AG04450 (cell line): Measurements from ENCODE around the gene ACOXL. TPM values are rescaled to one million over a fixed set of nuclear protein-coding genes. Genes with fewer than 3 reads are reported as not detected.

ENCODE experiments used
- CTCF ChIA-PET: fragments of 300-600, 350-600 bp; formaldehyde crosslinking; extraction: SDS; loops from one replicate; lab custom pipeline; 2022; ENCODE audit warnings: antibody characterized with exemption, inconsistent platforms; lab: Charles Lee
- POLR2A ChIA-PET: fragments of 350-600 bp; formaldehyde crosslinking; extraction: SDS; loops from one replicate; lab custom pipeline; 2021; ENCODE audit warnings: antibody characterized with exemption, inconsistent platforms; lab: Yijun Ruan, JAX
- DNase-seq: peaks from one replicate; pipeline ENCODE4 v3.0.0-alpha.2; 2011; ENCODE audit warnings: low read depth, low spot score
- H3K27ac ChIP-seq: one replicate; pipeline ENCODE4 v1.5.1; 2012; ENCODE audit warnings: low read depth, low read length, control low read depth
- H3K27me3 ChIP-seq: one replicate; pipeline ENCODE4 v1.6.0; 2012; ENCODE audit warnings: low read length; ENCODE audit not compliant: control insufficient read depth, insufficient read depth
- H3K4me3 ChIP-seq: 2 replicates; pipeline ENCODE4 v1.5.1; 2011; ENCODE audit warnings: mild to moderate bottlenecking, low read depth, low read length, control low read depth
- H3K9me3 ChIP-seq: 2 replicates; pipeline ENCODE4 v1.5.1; 2012; ENCODE audit warnings: low read length; ENCODE audit not compliant: control insufficient read depth, insufficient read depth
- CTCF ChIP-seq: IDR thresholded peaks from 2 replicates; pipeline ENCODE4 v1.5.1; 2011; ENCODE audit warnings: low read depth, low read length, control low read depth, inconsistent platforms
- polyA plus RNA-seq: library from polyadenylated mRNA; depleted of rRNA; stranded (reverse); fragments of >200 nt; gene quantifications from 2 replicates; pipeline ENCODE4 v1.2.3, GENCODE V29; 2011

The ACOXL gene
- polyA plus RNA-seq, 1 experiment = not detected

GRCh38 chr2:110860630-110861029, 128.3 kb downstream of the ACOXL start:
- H3K27me3 ChIP-seq = peaks cover 22% of the 10 kb centered on the region
- POLR2A ChIA-PET = no interaction called here
- no peak overlapping the region for H3K27ac ChIP-seq
- H3K9me3 ChIP-seq = no peaks in the 10 kb centered on the region
- no peak for TF ChIP-seq CTCF
- no peak for DNase-seq
- CTCF ChIA-PET = no interaction called here
- H3K4me3 ChIP-seq = no peak overlapping the region

DNA sequence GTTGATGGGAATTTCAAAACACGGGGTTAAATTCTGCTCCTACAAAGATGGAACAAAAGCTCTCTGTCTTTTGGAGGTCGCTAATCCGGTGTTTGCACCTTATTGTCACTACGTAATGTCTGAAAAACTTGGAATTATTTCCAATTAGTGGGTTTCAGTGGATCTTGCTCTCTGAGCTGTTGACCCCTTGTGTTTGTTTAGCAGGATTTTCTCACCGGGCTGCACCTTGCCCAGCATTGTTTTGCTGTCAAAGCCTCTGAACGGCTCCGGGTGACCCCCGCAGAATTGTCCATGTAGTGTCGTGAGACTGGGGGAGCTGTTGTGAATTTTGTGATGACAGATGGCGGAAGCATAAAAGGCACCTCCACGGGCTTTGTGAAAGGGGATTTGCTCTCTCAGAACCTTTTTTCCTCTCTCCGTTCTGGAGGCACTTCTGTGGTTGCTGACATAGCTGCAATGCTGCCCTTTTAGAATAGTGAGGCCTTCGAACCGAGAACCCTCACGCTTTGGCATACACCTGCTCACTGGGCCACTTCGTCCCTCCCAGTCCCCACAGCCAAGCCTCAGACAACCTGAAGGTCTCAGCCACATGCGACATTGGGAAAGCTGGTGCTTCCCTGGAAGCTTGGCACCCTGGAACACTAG, 129.4 kb downstream of the ACOXL start:
- ChIA-PET CTCF (interaction anchor here (1.8 kb wide), 1 partner anchor 9 kb away, joined by 5 read pairs; no protein-coding TSS in a partner anchor), POLR2A (no interaction called here)
- DNase-seq = no peak
- Histone ChIP-seq H3K27me3 (peaks cover 22% of the 10 kb centered on the region), H3K27ac (no peak overlapping the region), H3K9me3 (no peaks in the 10 kb centered on the region), H3K4me3 (no peak overlapping the region)
- no peak for TF ChIP-seq CTCF

- peaks cover 13% of the 10 kb centered on the region for H3K27me3 ChIP-seq
- no peak for TF ChIP-seq CTCF
- no peak for DNase-seq
- no peak overlapping the region for H3K27ac ChIP-seq
- ChIA-PET CTCF (no interaction called here), POLR2A (no interaction called here)
- H3K4me3 ChIP-seq = no peak overlapping the region
- no peaks in the 10 kb centered on the region for H3K9me3 ChIP-seq
Measured at GRCh38 chr2:110863726-110864125, 131.4 kb downstream of the ACOXL start.

GRCh38 chr2:110864176-110864575, 131.8 kb downstream of the ACOXL start:
- TF ChIP-seq CTCF = no peak
- Histone ChIP-seq H3K4me3 (no peak overlapping the region), H3K27ac (no peak overlapping the region), H3K27me3 (peaks cover 13% of the 10 kb centered on the region), H3K9me3 (no peaks in the 10 kb centered on the region)
- CTCF ChIA-PET = no interaction called here
- no peak for DNase-seq
- POLR2A ChIA-PET = no interaction called here

- CTCF ChIA-PET = no interaction called here
- DNase-seq = no peak
- Histone ChIP-seq H3K27me3 (peaks cover 13% of the 10 kb centered on the region), H3K9me3 (no peaks in the 10 kb centered on the region), H3K4me3 (no peak overlapping the region), H3K27ac (no peak overlapping the region)
- TF ChIP-seq CTCF = no peak
- POLR2A ChIA-PET = no interaction called here
Measured at GRCh38 chr2:110864731-110865130, 132.4 kb downstream of the ACOXL start.
